Hepatocyte (in vitro differentiated cells): ENCODE data around the gene OR56A5. TPM values are rescaled to one million over a fixed set of nuclear protein-coding genes. Genes with fewer than 3 reads are reported as not detected.

Source experiments
- DNase-seq: peaks from one replicate; pipeline ENCODE4 v3.0.0-alpha.2; 2016; ENCODE audit warnings: low spot score
- H2AFZ ChIP-seq: fragments of 200-600 bp; sonication (generic); 2 replicates; pipeline ENCODE4 v1.6.0; 2016; ENCODE audit warnings: antibody characterized with exemption, mild to moderate bottlenecking
- H3K27ac ChIP-seq: fragments of 200-600 bp; sonication (generic); 2 replicates; pipeline ENCODE4 v1.5.1; 2016; ENCODE audit warnings: mild to moderate bottlenecking
- H3K27me3 ChIP-seq: fragments of 200-600 bp; sonication (generic); 2 replicates; pipeline ENCODE4 v1.6.1; 2016
- H3K36me3 ChIP-seq: fragments of 200-600 bp; sonication (generic); replicated peaks from 2 replicates; pipeline ENCODE4 v1.5.1; 2016; ENCODE audit warnings: low read depth; ENCODE audit not compliant: insufficient read depth
- H3K4me1 ChIP-seq: fragments of 200-600 bp; sonication (generic); 2 replicates; pipeline ENCODE4 v1.5.1; 2016; ENCODE audit warnings: mild to moderate bottlenecking, moderate library complexity; ENCODE audit not compliant: insufficient read depth
- H3K4me2 ChIP-seq: fragments of 200-600 bp; sonication (generic); 2 replicates; pipeline ENCODE4 v1.6.0; 2016
- H3K4me3 ChIP-seq: fragments of 200-600 bp; sonication (generic); 2 replicates; pipeline ENCODE4 v1.5.1; 2016; ENCODE audit warnings: mild to moderate bottlenecking
- H3K79me2 ChIP-seq: fragments of 200-600 bp; sonication (generic); 2 replicates; pipeline ENCODE4 v1.6.0; 2017; ENCODE audit warnings: mild to moderate bottlenecking
- H3K9me2 ChIP-seq: fragments of 200-600 bp; sonication (generic); replicated peaks from 2 replicates; pipeline ENCODE4 v1.6.0; 2017; ENCODE audit warnings: mild to moderate bottlenecking; ENCODE audit not compliant: insufficient read depth
- H3K9me3 ChIP-seq: fragments of 200-600 bp; sonication (generic); 2 replicates; pipeline ENCODE4 v1.5.1; 2016; ENCODE audit warnings: low read depth, mild to moderate bottlenecking
- H4K20me1 ChIP-seq: fragments of 200-600 bp; sonication (generic); 2 replicates; pipeline ENCODE4 v1.6.0; 2016; ENCODE audit warnings: mild to moderate bottlenecking; ENCODE audit not compliant: insufficient read depth, poor library complexity, severe bottlenecking
- CTCF ChIP-seq: fragments of 200-600 bp; sonication (generic); IDR thresholded peaks from 2 replicates; pipeline ENCODE4 v1.5.1; 2016; ENCODE audit warnings: antibody characterized with exemption, mild to moderate bottlenecking; ENCODE audit not compliant: poor library complexity
- EZH2 ChIP-seq: fragments of 200-600 bp; sonication (generic); IDR thresholded peaks from 2 replicates; pipeline ENCODE4 v1.6.1; 2016; ENCODE audit warnings: antibody characterized with exemption, mild to moderate bottlenecking, borderline replicate concordance
- EZH2phosphoT487 ChIP-seq: fragments of 200-600 bp; sonication (generic); IDR thresholded peaks from one replicate; pipeline ENCODE4 v1.6.1; 2018; ENCODE audit warnings: antibody characterized with exemption, mild to moderate bottlenecking, low read depth, moderate library complexity; ENCODE audit not compliant: unreplicated experiment, severe bottlenecking
- WGBS: methylation state at CpG from one replicate; pipeline ENCODE4 v1.1.6; 2016; ENCODE audit warnings: low lambda C conversion rate; ENCODE audit errors: missing lambda C conversion rate; 5-methylcytosine and 5-hydroxymethylcytosine counted together
- polyA plus RNA-seq: library from polyadenylated mRNA; unstranded; fragments of >200 nt; fragmentation: Nextera tagmentation; extraction: Ambion mirVana; gene quantifications from 2 replicates; pipeline ENCODE4 v1.2.1, GENCODE V29; 2016
- total RNA-seq: library from RNA; depleted of rRNA; stranded (reverse); fragments of >200 nt; gene quantifications from 2 replicates; pipeline ENCODE4 v1.2.3, GENCODE V29; 2014

The OR56A5 gene
- total and polyA plus RNA-seq, 2 experiments from 2014 or later, result not detected

GRCh38 chr11:5940748-5941147 lies 27.5 kb downstream of the OR56A5 start:
- Histone ChIP-seq H4K20me1 (no peaks in the 10 kb centered on the region), H3K4me2 (no peak overlapping the region), H3K27ac (no peak overlapping the region), H3K79me2 (no peaks in the 10 kb centered on the region), H3K36me3 (no peaks in the 10 kb centered on the region), H3K9me2 (no peaks in the 10 kb centered on the region), H2AFZ (no peak overlapping the region), H3K4me3 (no peak overlapping the region), H3K4me1 (no peaks in the 10 kb centered on the region), H3K27me3 (no peaks in the 10 kb centered on the region), H3K9me3 (no peaks in the 10 kb centered on the region)
- TF ChIP-seq CTCF, result no peak
- TF ChIP-seq EZH2phosphoT487, result no peak
- TF ChIP-seq EZH2, result no peak
- 96% methylated on average over 2 of the region's 2 CpGs for WGBS
- DNase-seq, result no peak

GRCh38 chr11:5938603-5938965 lies 29.7 kb downstream of the OR56A5 start:
- no peaks in the 10 kb centered on the region for H3K27me3 ChIP-seq

GRCh38 chr11:5937868-5938602 lies 30.3 kb downstream of the OR56A5 start:
- H3K36me3 ChIP-seq, result no peaks in the 10 kb centered on the region
- no peak overlapping the region for H3K27ac ChIP-seq
- H2AFZ ChIP-seq, result no peak overlapping the region
- no peaks in the 10 kb centered on the region for H3K79me2 ChIP-seq
- no peaks in the 10 kb centered on the region for H3K27me3 ChIP-seq
- no peak for DNase-seq
- no peaks in the 10 kb centered on the region for H4K20me1 ChIP-seq
- no peak overlapping the region for H3K4me3 ChIP-seq
- H3K4me2 ChIP-seq, result no peak overlapping the region
- no peaks in the 10 kb centered on the region for H3K9me3 ChIP-seq
- H3K4me1 ChIP-seq, result no peaks in the 10 kb centered on the region
- WGBS, result 95% methylated on average over 39 of the region's 39 CpGs
- TF ChIP-seq EZH2phosphoT487 (no peak), EZH2 (no peak), CTCF (no peak)
- H3K9me2 ChIP-seq, result no peaks in the 10 kb centered on the region

More at GRCh38 chr11:5938603-5938965, 29.7 kb downstream of the OR56A5 start:
- no peak for TF ChIP-seq CTCF
- TF ChIP-seq EZH2, result no peak
- TF ChIP-seq EZH2phosphoT487, result no peak
- H3K4me1 ChIP-seq, result no peaks in the 10 kb centered on the region
- WGBS, result 93% methylated on average over 20 of the region's 21 CpGs
- no peak overlapping the region for H3K4me3 ChIP-seq
- no peaks in the 10 kb centered on the region for H3K79me2 ChIP-seq
- DNase-seq, result no peak
- H3K27ac ChIP-seq, result no peak overlapping the region
- H3K9me3 ChIP-seq, result no peaks in the 10 kb centered on the region
- H3K36me3 ChIP-seq, result no peaks in the 10 kb centered on the region
- H3K4me2 ChIP-seq, result no peak overlapping the region
- no peaks in the 10 kb centered on the region for H4K20me1 ChIP-seq
- H2AFZ ChIP-seq, result no peak overlapping the region
- H3K9me2 ChIP-seq, result no peaks in the 10 kb centered on the region
